GM19372 (cell line): Measurements from ENCODE around the gene KPRP.

Experiments used
- ATAC-seq: cut with Tn5 transposase; IDR thresholded peaks from one replicate; pipeline ENCODE4 v1.9.1; 2021; ENCODE audit warnings: mild to moderate bottlenecking, low read depth, moderate library complexity; ENCODE audit not compliant: unreplicated experiment

Gene KPRP, protein sequence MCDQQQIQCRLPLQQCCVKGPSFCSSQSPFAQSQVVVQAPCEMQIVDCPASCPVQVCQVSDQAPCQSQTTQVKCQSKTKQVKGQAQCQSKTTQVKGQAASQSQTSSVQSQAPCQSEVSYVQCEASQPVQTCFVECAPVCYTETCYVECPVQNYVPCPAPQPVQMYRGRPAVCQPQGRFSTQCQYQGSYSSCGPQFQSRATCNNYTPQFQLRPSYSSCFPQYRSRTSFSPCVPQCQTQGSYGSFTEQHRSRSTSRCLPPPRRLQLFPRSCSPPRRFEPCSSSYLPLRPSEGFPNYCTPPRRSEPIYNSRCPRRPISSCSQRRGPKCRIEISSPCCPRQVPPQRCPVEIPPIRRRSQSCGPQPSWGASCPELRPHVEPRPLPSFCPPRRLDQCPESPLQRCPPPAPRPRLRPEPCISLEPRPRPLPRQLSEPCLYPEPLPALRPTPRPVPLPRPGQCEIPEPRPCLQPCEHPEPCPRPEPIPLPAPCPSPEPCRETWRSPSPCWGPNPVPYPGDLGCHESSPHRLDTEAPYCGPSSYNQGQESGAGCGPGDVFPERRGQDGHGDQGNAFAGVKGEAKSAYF

GRCh38 chr1:152757747-152758146 is at the start of gene KPRP:
Gene KPRP, plus strand, starts transcription at chr1:152758025. Its CDS starts 1,564 bp downstream, at chr1:152759589.
- no peak for ATAC-seq

- no peak for ATAC-seq
These were observed 39.6 kb upstream of the KPRP start for GRCh38 chr1:152718238-152718637.

GRCh38 chr1:152725261-152725660 is 32.6 kb upstream of the KPRP start:
- ATAC-seq: no peak

- no peak for ATAC-seq
These were observed 28.8 kb upstream of the KPRP start for GRCh38 chr1:152728986-152729385.

GRCh38 chr1:152735648-152736047 is 22.2 kb upstream of the KPRP start:
- no peak for ATAC-seq

DNA sequence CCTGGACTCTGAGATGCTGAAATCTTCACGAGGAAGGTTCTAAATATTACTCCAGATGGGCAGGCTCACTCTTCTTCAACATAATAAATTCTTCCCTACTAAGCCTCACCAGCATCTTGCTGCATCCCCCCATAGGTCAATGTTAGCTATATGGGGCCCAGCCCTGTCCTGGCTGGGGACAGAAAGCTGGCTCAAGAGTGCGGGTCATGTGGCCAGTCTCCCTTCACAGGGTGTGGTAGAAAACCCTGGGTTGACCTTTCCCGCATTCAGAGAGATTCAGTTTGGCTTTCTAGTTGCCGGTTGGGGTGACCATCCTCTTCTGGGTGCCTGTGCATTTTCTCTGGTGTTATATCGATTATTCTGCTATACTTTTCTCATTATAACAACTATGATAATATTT is 19.8 kb upstream of the KPRP start:
- no peak for ATAC-seq

DNA sequence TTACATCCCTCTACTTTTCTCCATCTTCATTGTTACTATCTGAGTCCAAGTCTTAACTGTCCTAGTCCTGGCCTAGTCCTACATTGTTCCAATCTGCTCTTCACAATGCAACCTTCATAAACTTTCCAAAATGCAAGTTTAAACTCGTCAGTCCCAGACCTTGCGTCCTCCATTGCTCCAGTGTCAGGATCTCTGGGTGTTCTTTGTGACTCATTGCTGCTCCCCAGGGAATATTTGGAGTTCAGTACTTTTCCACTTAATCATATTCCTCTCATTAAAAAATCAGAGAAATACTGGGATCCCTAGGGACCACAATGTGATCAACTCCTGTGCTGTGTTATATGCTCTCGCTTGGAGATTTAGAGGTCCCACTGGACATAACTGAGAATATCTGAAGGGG is 18.0 kb upstream of the KPRP start:
- ATAC-seq: no peak

DNA sequence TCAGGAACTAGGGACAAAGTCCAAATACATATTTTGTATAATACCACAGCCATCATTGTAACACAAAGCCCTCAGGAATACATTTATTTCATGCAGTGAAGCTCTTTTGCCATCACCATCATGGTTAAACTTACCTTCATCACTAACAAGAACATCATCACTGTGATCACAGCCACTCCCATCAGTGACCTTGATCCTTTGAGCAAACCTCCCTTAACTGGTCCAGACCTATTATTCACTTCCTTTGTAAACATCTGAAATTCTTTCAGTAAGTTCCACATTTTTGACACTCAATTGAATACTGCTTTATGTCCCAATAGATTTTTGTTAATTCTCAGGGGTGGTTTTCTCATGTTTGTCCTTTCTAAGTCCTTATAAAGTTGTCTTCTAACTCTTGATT is 16.2 kb upstream of the KPRP start:
- no peak for ATAC-seq

GRCh38 chr1:152743371-152744145 is 14.3 kb upstream of the KPRP start:
- ATAC-seq: no peak

DNA sequence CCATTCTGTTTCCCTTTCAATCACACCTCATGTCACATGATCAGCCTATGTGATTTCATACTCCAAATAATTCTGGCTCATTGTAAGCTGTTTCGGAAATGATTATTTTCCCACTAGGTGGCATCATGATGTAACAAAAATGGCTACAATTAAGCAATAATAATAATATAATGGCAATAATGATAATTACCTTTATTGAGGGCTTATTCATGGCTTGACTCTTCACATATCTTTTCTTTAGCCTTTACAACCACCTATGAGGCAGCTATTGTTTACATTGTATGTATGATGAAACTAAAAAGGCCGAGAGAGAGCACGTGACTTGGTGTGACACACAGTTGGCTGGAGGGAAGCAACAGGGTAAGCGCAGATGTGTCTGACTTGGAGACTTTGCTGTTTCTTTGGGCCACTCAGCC is 12.5 kb upstream of the KPRP start:
- no peak for ATAC-seq

GRCh38 chr1:152745765-152746444 is 11.9 kb upstream of the KPRP start:
- no peak for ATAC-seq

DNA sequence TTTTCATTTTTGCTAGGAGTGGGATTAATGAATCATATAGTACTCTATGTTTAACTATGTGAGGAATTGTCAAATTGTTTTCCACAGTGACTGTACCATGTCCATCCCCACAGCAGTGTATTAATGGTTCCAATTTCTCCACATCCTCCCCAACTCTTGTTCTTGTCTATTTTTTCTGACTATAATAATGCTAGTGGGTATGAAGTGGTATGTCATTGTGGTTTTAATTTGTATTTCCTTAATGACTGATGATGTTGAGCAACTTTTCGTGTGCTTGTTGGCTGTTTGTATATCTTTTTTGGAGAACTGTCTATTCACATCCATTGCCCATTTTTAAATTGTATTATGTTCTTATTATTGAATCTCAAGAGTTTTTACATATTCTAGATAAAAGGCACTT is 10.0 kb upstream of the KPRP start:
- no peak for ATAC-seq

GRCh38 chr1:152752225-152752624 is 5.6 kb upstream of the KPRP start:
- no peak for ATAC-seq

DNA sequence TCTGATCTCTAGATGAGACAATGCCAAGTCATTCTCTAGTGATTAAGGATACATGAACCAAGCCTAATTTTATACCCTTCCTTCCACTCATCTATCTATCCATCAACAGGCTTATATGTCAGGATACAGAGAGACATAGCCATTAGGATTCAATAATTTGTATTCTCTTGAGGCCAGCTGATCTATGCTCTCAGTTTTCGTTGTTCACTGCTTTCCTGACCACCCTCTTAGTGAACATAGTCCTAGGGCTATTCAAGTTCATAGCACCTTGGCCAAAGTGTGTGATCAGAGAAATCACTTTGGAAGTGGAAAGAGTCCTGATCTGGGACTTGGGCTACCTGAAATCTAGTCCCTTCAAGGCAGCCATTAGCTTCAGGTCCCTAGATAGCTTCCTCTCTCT is 4.2 kb upstream of the KPRP start:
- ATAC-seq: no peak

DNA sequence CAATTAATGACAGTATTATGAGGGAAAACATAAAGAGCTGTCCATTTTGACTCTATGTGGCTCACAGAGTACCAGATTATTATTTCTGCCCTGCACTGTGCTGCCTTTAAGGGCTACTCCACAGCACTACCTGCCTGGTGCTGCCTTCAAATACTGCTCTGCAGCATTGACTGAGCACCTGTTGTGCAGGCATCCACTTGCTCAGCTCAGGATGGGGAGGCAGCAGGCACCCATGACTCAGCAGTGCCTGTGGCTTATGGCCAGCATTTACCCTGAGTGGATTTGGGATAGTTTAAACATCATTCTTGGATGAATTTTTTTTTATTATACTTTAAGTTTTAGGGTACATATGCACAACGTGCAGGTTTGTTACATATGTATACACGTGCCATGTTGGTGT is 953 bp upstream of the KPRP start:
- ATAC-seq: no peak

GRCh38 chr1:152758636-152759035 is 811 bp downstream of the KPRP start:
- ATAC-seq: no peak

DNA sequence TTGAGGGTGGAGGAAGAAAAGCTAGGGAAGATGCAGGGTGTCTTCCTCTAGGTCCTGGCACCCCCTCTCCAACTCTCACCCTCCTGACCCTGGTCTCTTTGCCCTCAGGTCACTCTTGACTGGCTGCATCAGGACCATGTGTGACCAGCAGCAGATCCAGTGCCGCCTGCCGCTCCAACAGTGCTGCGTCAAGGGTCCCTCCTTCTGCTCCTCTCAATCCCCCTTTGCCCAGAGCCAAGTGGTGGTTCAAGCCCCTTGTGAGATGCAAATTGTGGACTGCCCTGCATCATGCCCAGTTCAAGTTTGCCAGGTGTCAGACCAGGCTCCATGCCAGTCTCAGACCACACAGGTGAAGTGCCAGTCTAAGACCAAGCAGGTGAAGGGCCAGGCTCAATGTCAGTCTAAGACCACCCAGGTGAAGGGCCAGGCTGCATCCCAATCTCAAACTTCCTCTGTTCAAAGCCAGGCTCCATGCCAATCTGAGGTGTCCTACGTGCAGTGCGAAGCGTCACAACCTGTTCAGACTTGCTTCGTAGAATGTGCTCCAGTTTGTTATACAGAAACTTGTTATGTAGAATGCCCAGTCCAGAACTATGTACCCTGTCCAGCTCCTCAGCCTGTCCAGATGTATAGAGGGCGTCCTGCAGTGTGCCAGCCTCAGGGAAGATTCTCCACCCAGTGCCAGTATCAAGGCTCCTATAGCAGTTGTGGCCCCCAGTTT is 1.8 kb downstream of the KPRP start:
- no peak for ATAC-seq

- no peak for ATAC-seq
These were observed 2.8 kb downstream of the KPRP start for GRCh38 chr1:152760551-152761190.

GRCh38 chr1:152761609-152762213 is 3.9 kb downstream of the KPRP start:
- ATAC-seq: no peak
